Liver (tissue), 9 donors: Measurements from ENCODE around the gene ACE2. TPM values are rescaled to one million over a fixed set of nuclear protein-coding genes. Genes with fewer than 3 reads are reported as not detected.

ENCODE experiments used
- DNase-seq: peaks from one replicate; pipeline ENCODE4 v3.0.0-alpha.2; 2017; ENCODE audit warnings: low spot score
- H3K27ac ChIP-seq, 2 donors: one replicate each; pipeline ENCODE4 v1.7.0; 2013; ENCODE audit warnings: inconsistent platforms in 2 of 2, low read length in 2 of 2, control low read depth in 1 of 2, low read depth in 1 of 2, mild to moderate bottlenecking in 1 of 2
- H3K27me3 ChIP-seq, 4 donors: one replicate each; pipeline versions ENCODE4 v1.6.1 to v1.7.0; 2013; ENCODE audit warnings: low read length in 3 of 4, inconsistent platforms in 1 of 4, mild to moderate bottlenecking in 1 of 4, moderate library complexity in 1 of 4; ENCODE audit not compliant: control insufficient read depth in 4 of 4, insufficient read depth in 4 of 4
- H3K36me3 ChIP-seq, 4 donors: one replicate each; pipeline versions ENCODE4 v1.6.1 to v1.7.0; 2013; ENCODE audit warnings: low read length in 3 of 4, mild to moderate bottlenecking in 3 of 4, low read depth in 1 of 4, moderate library complexity in 1 of 4; ENCODE audit not compliant: control insufficient read depth in 4 of 4, insufficient read depth in 3 of 4
- H3K4me1 ChIP-seq, 4 donors: one replicate each; pipeline versions ENCODE4 v1.6.1 to v1.7.0; 2013; ENCODE audit warnings: low read length in 3 of 4, mild to moderate bottlenecking in 3 of 4, moderate library complexity in 1 of 4; ENCODE audit not compliant: control insufficient read depth in 4 of 4, insufficient read depth in 4 of 4
- H3K4me3 ChIP-seq, 3 donors: one replicate each; pipeline versions ENCODE4 v1.6.1 to v1.7.0; 2013; ENCODE audit warnings: low read length in 3 of 3, control low read depth in 1 of 3, low read depth in 1 of 3, mild to moderate bottlenecking in 1 of 3
- H3K9ac ChIP-seq, 2 donors: one replicate each; pipeline ENCODE4 v1.7.0; 2013; ENCODE audit warnings: low read length in 2 of 2, mild to moderate bottlenecking in 2 of 2, moderate library complexity in 2 of 2, control low read depth in 1 of 2, low read depth in 1 of 2
- H3K9me3 ChIP-seq, 4 donors: one replicate each; pipeline versions ENCODE4 v1.6.1 to v1.7.0; 2013; ENCODE audit warnings: low read length in 3 of 4; ENCODE audit not compliant: control insufficient read depth in 4 of 4
- ATF3 ChIP-seq: IDR thresholded peaks from 2 replicates; pipeline ENCODE4 v1.6.1; 2016; ENCODE audit warnings: antibody characterized with exemption
- CTCF ChIP-seq: fragments of 150-350 bp; IDR thresholded peaks from 2 replicates; pipeline ENCODE4 v1.5.1; 2017; ENCODE audit warnings: improper control_type of control experiment, low read depth, low read length; ENCODE audit not compliant: missing input control
- FOXA1 ChIP-seq: IDR thresholded peaks from 2 replicates; pipeline ENCODE4 v1.6.1; 2016; ENCODE audit warnings: antibody characterized with exemption
- FOXA2 ChIP-seq: IDR thresholded peaks from 2 replicates; pipeline ENCODE4 v1.6.1; 2016; ENCODE audit warnings: antibody characterized with exemption
- GABPA ChIP-seq, 2 donors: IDR thresholded peaks in 1 of 2; conservative IDR thresholded peaks in 1 of 2; 2 replicates each; pipeline ENCODE4 v1.6.1; 2016; ENCODE audit warnings: antibody characterized with exemption in 2 of 2, mild to moderate bottlenecking in 1 of 2, moderate library complexity in 1 of 2
- HNF4A ChIP-seq, 2 donors: conservative IDR thresholded peaks; 2 replicates each; pipeline ENCODE4 v1.6.1; 2016; ENCODE audit warnings: antibody characterized with exemption in 2 of 2, mild to moderate bottlenecking in 2 of 2
- HNF4G ChIP-seq: IDR thresholded peaks from 2 replicates; pipeline ENCODE4 v1.6.1; 2016; ENCODE audit warnings: antibody characterized with exemption
- JUND ChIP-seq, 2 donors: IDR thresholded peaks; 2 replicates each; pipeline ENCODE4 v1.6.1; 2016; ENCODE audit warnings: antibody characterized with exemption in 2 of 2
- MAX ChIP-seq: IDR thresholded peaks from 2 replicates; pipeline ENCODE4 v1.6.1; 2016; ENCODE audit warnings: antibody characterized with exemption
- NR2F2 ChIP-seq: IDR thresholded peaks from 2 replicates; pipeline ENCODE4 v1.6.1; 2016; ENCODE audit warnings: antibody characterized with exemption
- RAD21 ChIP-seq, 2 donors: IDR thresholded peaks; 2 replicates each; pipeline ENCODE4 v1.6.1; 2016; ENCODE audit warnings: antibody characterized with exemption in 2 of 2, mild to moderate bottlenecking in 2 of 2
- REST ChIP-seq: IDR thresholded peaks from 2 replicates; pipeline ENCODE4 v1.6.1; 2016; ENCODE audit warnings: antibody characterized with exemption, mild to moderate bottlenecking
- RXRA ChIP-seq, 2 donors: IDR thresholded peaks; 2 replicates each; pipeline ENCODE4 v1.6.1; 2017 to 2018; ENCODE audit warnings: antibody characterized with exemption in 2 of 2, mild to moderate bottlenecking in 1 of 2
- SP1 ChIP-seq: IDR thresholded peaks from 2 replicates; pipeline ENCODE4 v1.6.1; 2018; ENCODE audit warnings: antibody characterized with exemption, mild to moderate bottlenecking
- YY1 ChIP-seq: IDR thresholded peaks from 2 replicates; pipeline ENCODE4 v1.6.1; 2016; ENCODE audit warnings: antibody characterized with exemption, mild to moderate bottlenecking
- ZBTB33 ChIP-seq: IDR thresholded peaks from 2 replicates; pipeline ENCODE4 v1.6.1; 2016; ENCODE audit warnings: antibody characterized with exemption
- WGBS: extraction: QIAGEN DNeasy Blood & Tissue Kit; methylation state at CpG from one replicate; pipeline ENCODE4 v1.1.7; 2013; 5-methylcytosine and 5-hydroxymethylcytosine counted together
- polyA plus RNA-seq, 2 donors: library from polyadenylated mRNA; stranded (reverse) in 1 of 2; unstranded in 1 of 2; fragments of 200-250 nt in 1 of 2; fragments of >200 nt in 1 of 2; fragmentation: Nextera tagmentation in 1 of 2; extraction: Ambion mirVana in 1 of 2; gene quantifications; one replicate each; pipeline versions ENCODE4 v1.2.1 to v1.2.3, GENCODE V29; 2013 to 2015
- total RNA-seq, 2 donors: library from RNA; depleted of rRNA; stranded (reverse); fragments of >200 nt; gene quantifications; one replicate each; pipeline ENCODE4 v1.2.3, GENCODE V29; 2014
- donor health status: healthy.
- donor health status: healthy.
- donor health status: healthy.
- donor health status: healthy.
- donor health status: healthy.

ACE2 gene
- total and polyA plus RNA-seq, 4 donors = 0.33 to 4.1 (median 0.56) TPM

- Histone ChIP-seq H3K4me3 (no peak overlapping the region), H3K4me1 (no peaks in the 10 kb centered on the region), H3K9me3 (no peaks in the 10 kb centered on the region), H3K9ac (no peak overlapping the region), H3K27me3 (no peaks in the 10 kb centered on the region), H3K36me3 (no peaks in the 10 kb centered on the region), H3K27ac (no peak overlapping the region)
- no peak for DNase-seq
- TF ChIP-seq HNF4G = no peak
- TF ChIP-seq FOXA1 = no peak
- TF ChIP-seq ATF3 = no peak
- TF ChIP-seq YY1 = no peak
- no peak for TF ChIP-seq GABPA (IDR thresholded peaks at IDR 0.05 in 1 of 2, conservative IDR thresholded peaks at IDR 0.05 in 1 of 2)
Observed at GRCh38 chrX:15523088-15523487, 77.7 kb downstream of the ACE2 start.

GRCh38 chrX:15522464-15522863, 78.3 kb downstream of the ACE2 start:
- no peak for DNase-seq
- Histone ChIP-seq H3K4me1 (no peaks in the 10 kb centered on the region), H3K27me3 (no peaks in the 10 kb centered on the region), H3K9ac (no peak overlapping the region), H3K36me3 (no peaks in the 10 kb centered on the region), H3K27ac (no peak overlapping the region), H3K9me3 (no peaks in the 10 kb centered on the region), H3K4me3 (no peak overlapping the region)
- TF ChIP-seq ZBTB33 (no peak), CTCF (no peak), SP1 (no peak), GABPA (IDR thresholded peaks at IDR 0.05 in 1 of 2, conservative IDR thresholded peaks at IDR 0.05 in 1 of 2) (no peak), JUND (IDR thresholded peaks at IDR 0.05) (no peak), RXRA (IDR thresholded peaks at IDR 0.05) (no peak), MAX (no peak), YY1 (no peak), HNF4G (no peak), FOXA2 (no peak), RAD21 (IDR thresholded peaks at IDR 0.05) (no peak), NR2F2 (no peak), REST (no peak), HNF4A (conservative IDR thresholded peaks at IDR 0.05) (no peak)
- WGBS = 68% methylated on average over 3 of the region's 3 CpGs
